HG02623 (cell line): ENCODE measurements around the gene DCTN1.
A peak's percentile ranks its signal among the peaks of the same experiment; 100 is the strongest.

Source experiments
- ATAC-seq: cut with Tn5 transposase; IDR thresholded peaks from one replicate; pipeline ENCODE4 v1.9.1; 2021; ENCODE audit warnings: moderate library complexity; ENCODE audit not compliant: unreplicated experiment

Gene DCTN1

DNA sequence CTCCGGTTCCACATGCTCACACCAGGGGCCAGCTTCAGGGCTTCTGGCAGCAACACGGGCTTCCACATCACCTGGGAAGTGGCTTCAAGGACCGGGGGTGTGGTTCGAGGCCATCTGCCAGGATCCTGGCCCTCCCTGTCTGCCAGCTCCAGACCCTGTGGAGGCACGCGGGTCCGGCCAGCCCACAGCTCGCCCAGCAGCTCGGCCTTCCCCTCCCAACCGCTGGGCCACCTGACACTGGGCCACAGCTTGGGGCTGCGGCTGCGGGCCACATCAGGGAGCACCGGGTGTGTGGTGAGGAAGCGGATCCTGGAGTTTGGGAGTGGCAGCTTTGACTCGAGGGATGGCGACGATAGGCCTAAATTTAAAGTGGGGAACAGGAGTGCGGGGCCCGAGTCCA, 34.3 kb upstream of the DCTN1 start:
- no peak for ATAC-seq

DNA sequence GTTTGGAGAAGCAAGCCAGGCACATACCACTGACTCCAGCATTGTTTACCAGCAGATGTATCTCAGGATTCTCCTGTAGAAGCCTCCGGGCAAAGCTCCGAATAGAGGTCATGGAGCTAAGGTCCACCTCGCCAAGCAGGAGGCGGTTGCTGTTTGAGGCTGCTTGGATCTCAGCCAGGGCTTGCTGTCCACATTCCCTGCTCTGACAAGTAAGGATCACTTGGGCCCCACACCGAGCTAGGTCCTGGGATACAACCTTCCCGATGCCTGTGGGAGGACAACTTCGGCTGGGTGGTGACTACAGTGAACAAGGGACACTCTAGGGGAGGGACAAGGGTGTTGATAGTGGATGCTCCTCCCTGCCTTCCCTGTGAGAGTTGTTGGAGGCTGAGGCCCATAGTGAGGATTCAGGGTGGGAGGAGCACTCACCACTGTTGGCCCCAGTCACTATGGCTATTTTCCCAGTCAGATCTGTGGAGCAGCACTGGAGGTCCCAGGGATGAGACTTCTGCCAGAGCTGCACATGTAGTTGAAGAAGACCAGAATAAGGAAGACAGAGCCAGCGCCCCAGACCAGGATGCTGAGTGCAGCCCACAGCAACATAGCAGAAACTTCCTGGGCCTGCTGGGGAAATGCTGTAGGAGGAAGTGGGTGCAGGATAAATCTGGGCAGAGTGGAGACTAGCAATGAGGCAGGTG, 33.0 kb upstream of the DCTN1 start:
- no peak for ATAC-seq

GRCh38 chr2:74407682-74408081, 27.6 kb upstream of the DCTN1 start:
- ATAC-seq = no peak

DNA sequence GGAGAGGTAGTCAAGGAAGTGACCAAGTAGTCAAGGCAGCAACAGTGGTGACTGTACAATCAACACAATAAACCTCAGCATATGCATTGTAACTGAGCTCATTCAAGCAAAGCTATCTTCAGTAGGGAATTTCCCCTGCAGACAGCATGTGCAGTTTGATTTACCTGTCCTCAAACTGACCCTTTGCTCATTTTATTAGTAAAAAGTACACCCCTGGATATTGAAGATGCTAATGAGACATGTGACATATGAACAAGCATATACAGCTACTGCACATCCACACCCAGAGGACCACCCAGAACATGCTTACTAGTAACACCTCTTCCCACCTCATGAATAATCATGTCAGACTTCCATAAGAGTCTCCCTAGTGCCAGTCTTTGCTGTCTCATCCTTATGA, 25.9 kb upstream of the DCTN1 start:
- ATAC-seq = no peak

DNA sequence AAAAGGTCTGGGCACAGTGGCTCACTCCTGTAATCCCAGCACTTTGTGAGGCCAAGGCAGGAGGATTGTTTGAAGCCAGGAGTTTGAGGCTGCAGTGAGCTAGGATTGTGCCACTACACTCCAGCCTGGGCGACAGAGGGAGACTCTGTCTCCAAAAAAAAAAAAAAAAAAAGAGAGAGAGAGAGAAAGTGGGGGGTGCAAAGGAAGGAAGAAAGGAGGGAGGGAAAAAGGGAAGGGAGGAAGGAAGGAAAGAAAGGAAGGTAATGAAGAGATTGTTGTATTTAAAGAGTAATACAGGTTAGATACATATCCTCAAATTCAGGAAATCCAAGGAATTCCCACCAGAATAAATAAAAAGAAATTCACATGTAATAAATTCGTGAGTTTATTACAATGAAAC, 21.8 kb upstream of the DCTN1 start:
- no peak for ATAC-seq

GRCh38 chr2:74399785-74400184, 19.7 kb upstream of the DCTN1 start:
- no peak for ATAC-seq

GRCh38 chr2:74396149-74396548, 16.0 kb upstream of the DCTN1 start:
- no peak for ATAC-seq

DNA sequence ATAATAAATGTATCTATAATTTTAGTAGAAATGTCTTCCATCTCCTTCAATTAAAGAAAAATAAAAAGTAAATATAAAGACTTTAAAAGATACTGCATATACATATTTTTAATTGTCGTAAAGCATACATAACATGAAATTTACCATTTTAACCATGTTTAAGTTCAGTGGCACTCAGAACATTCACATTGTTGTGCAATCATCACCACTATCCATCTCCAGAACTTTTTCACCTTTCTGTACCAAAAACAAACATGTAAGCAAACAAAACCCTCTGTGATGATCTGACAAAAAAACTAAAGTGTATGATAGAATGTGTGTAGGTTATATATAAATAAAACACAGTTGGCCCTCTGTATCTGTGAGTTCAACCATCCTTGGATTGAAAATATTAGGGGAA, 13.4 kb upstream of the DCTN1 start:
- no peak for ATAC-seq

- ATAC-seq = no peak
These were observed 12.3 kb upstream of the DCTN1 start for GRCh38 chr2:74392449-74392743.

DNA sequence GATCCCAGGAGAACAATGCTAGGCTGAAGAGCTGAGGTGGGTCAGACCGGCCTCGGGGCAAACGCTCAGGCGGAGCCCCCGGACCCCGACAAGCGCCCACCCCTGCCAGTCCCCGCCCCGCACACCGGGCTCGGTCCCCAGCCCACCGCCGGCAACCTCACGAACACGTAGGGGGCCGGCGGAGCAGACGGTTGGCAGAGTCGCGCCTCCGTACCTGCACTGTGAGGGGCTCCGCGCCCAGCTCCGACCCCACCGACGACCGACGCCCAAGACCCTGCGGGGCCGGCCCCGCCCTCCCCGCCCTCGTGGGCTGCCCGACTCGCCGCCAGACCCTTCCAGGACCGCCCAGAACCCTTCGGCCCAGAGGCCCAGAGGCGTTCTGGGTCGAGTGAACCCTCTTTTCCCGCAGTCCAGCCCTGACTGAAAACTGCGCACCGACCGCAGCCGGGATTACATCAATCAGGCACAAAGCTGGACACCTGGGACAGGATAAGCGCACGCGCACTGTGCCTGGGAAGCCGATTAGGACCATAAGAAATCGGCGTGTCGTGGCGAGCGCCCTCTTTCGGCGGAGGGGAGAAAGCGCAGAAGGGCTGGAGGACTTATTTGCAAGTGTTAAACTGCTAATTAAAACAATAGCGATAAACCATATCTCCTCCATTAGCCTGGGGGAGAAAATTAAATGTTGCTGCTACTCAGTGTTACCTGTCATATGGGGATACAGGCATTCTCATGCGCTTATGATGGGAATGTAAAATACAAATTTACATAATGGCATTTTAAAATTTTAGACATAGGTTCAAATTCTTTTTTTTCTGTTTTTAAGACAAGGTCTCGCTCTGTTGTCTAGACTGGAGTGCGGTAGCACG, 11.7 kb upstream of the DCTN1 start:
- peak; percentile 52 for ATAC-seq

DNA sequence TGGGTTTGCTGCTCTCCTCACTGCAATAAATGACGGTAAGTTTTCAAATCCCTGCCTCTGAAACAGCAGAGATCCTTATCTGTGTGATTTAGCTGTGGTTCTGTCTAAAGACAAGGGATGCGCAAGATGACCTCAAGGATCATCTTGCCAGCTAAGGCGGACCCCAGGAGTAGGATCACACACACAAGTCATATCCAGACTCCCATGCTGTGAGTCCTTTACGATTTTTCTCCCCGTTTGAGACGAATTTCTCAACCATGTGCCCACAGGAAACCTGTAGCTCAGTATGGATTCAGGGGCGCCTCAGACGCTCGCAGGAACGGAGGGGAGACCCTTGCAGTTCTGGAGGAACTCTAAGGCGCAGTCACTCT, 11.1 kb upstream of the DCTN1 start:
- peak; percentile 21 for ATAC-seq

DNA sequence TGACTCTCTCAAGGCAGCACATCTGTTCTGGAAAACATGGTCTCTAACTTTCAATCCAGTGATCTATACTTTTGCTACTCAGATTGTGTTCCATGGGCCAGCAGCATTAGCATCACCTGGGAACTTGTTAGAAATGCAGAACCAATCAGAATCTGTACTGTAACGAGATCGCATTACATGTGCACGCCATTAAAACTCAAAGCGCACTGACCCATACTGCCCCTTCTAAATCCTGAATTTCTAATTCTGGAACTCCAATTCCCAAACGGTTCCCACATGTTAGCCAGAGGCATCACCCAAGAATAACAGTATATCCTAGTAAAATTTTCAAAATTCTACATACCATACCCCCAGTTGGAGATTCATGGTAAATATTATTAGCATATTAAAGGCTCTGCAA, 10.5 kb upstream of the DCTN1 start:
- no peak for ATAC-seq

- no peak for ATAC-seq
These were observed 7.2 kb upstream of the DCTN1 start for GRCh38 chr2:74387346-74387745.

GRCh38 chr2:74385396-74385795, 5.3 kb upstream of the DCTN1 start:
- ATAC-seq = no peak

GRCh38 chr2:74384051-74384450, 3.9 kb upstream of the DCTN1 start:
- no peak for ATAC-seq

DNA sequence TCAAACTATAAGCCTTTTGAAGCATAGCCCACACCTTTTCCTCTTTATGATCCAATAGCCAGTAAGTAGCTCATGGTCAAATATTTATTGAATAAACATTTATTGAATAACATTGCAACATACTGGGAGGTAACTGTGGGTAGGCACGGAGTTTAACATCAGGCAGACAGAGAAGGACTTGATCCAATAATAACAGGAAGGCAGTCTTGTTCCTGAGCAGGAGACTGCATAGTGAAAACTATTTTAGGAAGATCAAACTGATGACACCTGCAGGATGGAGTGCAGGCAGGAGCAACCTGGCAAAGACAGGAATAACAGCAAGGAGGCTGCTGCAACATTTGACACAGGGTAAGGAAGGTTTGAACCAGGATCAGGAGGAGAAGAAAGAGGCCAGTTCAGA, 3.1 kb upstream of the DCTN1 start:
- no peak for ATAC-seq

- ATAC-seq = no peak
These were observed 1.6 kb upstream of the DCTN1 start for GRCh38 chr2:74381751-74382150.

GRCh38 chr2:74378007-74378406, 2.1 kb downstream of the DCTN1 start:
- ATAC-seq = no peak

- ATAC-seq = no peak
These were observed 4.3 kb downstream of the DCTN1 start for GRCh38 chr2:74375838-74376237.

- no peak for ATAC-seq
These were observed 5.5 kb downstream of the DCTN1 start for GRCh38 chr2:74374509-74375205.

GRCh38 chr2:74373985-74374384, 6.1 kb downstream of the DCTN1 start:
- no peak for ATAC-seq

DNA sequence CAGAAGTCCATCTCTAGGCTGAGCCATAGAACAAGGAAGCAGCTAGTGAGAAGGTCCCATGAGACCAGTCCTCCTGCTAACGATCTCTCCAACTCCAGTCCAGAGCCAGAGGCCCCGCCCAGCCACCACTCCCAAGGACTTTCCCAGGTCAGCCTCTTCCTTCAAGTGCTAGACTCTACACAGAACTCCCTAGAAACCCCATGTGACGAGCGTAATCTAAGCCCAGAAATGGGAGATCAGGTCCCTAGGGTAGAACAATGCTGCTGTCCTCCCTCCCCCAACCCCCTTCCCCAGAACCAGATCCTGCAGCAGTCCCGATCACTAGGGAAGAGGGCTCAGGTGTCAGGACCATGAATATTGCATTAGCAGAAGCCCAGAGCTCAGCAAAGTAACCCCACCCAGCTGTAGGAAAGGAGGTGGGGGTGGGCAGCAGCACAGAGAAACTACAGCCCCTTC, 6.9 kb downstream of the DCTN1 start:
- no peak for ATAC-seq
